GM12875 (cell line): ENCODE measurements around the gene ALOX15B.
"Not testable (repeated sequence)": the region's sequence is repeated elsewhere in the genome, so short reads cannot be mapped to it uniquely, and the experiment has no call there.

Experiments used
- H3K4me3 ChIP-seq: one replicate; pipeline ENCODE4 v1.5.1; 2011; ENCODE audit warnings: low read depth, low read length, control low read depth
- TF ChIP-seq, protein P1 (sequence below): IDR thresholded peaks from 2 replicates; pipeline ENCODE4 v1.5.1; 2011; ENCODE audit warnings: low read depth, mild to moderate bottlenecking, control low read depth, inconsistent platforms, low read length, moderate library complexity, borderline replicate concordance; ENCODE audit not compliant: insufficient read depth

ALOX15B gene

DNA sequence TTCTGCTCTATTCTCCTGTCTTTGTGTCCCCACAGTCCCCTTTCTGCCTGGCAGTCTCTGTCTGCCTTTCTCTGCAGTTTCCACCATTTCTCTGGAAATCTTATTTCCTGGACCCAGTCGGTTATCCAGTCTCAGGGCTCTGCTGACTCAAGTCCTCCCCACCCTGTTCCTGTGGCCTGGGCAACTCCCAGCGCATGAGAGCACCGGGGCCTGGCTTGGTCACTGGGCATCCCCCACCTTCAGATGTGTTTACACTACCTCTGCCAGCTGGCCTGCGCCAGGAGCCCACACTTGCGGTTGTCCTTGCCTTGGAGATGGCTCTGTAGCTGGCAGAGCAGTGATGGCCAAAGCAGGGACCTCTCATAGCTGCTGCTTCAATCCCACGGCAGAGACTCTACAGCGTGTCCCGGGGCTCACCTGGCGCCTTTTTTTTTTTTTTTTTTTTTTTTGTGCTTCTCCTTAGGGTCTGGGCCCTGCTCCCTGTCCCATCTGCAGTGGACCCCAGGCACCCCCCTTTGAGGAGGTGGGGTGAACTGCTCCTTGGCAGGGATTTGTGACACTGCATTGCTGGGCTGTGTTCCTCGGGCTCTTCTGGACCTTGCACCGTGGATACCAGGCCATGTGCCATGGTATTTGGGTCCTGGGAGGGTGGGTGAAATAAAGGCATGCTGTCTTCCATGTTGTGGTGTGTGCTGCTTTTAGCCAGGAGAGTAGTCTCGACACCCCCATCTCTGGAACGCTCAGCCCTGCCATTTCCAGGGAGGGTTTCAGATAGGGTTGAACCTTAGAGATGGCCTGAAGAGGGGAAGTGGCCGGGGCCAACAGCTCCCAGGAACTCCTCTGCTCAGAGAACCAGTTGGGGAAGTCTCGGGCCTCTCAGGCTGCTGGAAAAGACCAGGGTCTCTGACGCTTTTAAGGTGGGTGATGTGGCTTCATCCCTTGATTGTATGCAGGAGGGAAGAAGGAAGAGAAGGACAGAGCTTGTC, 18.9 kb upstream of the ALOX15B start:
- TF ChIP-seq, protein P1, sequence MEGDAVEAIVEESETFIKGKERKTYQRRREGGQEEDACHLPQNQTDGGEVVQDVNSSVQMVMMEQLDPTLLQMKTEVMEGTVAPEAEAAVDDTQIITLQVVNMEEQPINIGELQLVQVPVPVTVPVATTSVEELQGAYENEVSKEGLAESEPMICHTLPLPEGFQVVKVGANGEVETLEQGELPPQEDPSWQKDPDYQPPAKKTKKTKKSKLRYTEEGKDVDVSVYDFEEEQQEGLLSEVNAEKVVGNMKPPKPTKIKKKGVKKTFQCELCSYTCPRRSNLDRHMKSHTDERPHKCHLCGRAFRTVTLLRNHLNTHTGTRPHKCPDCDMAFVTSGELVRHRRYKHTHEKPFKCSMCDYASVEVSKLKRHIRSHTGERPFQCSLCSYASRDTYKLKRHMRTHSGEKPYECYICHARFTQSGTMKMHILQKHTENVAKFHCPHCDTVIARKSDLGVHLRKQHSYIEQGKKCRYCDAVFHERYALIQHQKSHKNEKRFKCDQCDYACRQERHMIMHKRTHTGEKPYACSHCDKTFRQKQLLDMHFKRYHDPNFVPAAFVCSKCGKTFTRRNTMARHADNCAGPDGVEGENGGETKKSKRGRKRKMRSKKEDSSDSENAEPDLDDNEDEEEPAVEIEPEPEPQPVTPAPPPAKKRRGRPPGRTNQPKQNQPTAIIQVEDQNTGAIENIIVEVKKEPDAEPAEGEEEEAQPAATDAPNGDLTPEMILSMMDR = no peak
- H3K4me3 ChIP-seq = no peak overlapping the region

DNA sequence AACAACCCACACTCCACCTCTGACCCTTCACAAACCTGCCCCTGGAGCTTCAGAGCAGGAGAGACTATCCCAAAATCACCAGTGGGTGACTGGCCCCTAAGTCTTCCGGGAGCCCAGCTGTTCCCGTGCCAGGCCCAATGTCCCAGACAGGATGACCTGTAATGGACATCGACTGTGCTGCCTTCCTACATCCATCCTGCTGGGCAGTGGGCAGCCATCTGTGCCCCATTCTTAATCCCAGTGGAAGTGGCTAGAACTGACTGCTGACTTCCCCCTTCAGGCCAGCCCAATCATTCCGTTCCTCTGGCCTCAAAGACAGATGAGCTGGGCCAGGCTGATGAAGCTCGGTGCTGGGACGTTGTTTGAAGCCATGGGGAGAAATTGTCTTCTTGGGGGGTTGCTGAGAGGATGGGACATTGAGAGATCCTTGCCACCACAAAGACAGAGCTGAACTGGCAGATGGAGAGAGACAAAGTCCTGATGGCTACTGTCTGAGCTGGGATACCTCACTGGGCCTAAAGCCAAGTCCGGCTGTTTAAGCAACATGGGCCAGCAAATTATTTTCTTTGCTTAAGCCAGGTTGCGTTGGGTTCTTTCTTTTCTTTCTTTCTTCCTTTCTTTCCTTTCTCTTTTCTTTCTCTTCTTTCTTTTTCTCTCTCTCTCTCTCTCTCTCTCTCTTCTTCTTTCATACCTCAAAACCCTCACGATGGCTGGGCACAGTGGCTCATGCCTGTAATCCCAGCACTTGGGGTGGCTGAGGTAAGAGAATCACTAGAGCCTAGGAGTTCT, 17.9 kb upstream of the ALOX15B start:
- TF ChIP-seq, protein P1 = no peak
- no peak overlapping the region for H3K4me3 ChIP-seq

DNA sequence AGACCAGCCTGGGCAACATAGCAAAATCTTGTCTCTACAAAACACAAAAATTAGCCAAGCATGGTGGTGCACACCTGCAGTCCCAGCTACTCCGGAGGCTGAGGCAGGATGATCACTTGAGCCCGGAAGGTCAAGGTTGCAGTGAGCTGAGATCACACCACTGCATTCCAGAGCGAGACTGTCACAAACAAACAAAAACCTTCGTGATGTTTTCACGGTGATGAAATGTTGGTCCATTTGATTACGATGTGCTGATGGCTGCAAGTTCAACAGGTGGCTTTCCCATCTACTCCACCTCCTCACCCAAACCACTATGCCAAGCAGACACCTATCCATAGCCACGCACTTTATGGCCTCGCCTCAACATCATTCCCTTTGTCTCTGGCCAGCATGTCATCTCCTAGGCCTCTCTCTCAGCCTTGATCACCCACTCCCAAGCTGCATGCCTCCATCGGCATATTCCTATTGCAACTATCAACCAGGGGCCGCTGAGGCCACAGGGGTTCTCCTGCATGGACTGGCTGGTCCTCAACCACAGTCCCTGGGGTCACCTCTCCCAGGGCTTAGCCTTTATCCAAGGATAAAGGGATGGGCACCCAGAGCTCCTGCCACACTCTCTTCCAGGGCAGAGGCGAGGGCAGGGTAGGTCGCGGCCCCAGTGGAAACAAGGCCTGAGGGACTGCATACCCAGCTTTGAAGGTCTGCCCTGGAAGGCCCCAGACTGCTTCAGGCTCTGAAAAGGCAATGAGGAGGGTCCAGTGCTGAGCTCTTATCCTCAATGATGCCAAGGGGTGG, 17.1 kb upstream of the ALOX15B start:
- TF ChIP-seq, protein P1 = no peak
- no peak overlapping the region for H3K4me3 ChIP-seq

DNA sequence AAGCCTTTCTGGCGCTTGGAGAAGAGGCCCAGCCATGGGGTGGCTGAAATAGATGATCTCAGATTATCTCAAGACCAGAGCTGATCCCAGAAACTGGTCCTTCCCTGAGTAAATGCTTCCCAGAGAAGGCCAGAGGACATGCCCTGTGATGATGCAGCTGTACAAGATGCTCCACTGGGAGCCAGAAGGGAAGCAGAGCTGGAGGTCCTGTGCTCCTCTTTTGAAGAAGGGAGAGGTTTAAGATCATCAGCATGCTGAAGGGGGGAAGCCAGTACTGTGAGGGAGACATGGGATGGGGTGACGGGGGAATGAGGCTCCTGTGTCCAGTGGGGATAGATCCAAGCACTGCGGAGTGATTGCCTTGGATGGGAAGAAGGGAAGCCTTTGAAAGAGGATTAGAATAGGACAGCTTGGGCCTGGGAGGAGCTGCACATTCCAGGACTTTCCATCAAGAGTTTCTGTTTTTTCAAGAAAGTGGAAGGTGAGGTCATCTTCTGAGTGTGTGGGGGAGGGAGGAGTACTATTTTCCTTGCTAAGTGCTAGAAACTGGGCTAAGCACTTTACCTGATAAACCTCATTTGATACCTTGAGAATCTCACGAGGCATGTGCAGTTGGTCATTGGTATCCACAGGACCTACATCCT, 16.4 kb upstream of the ALOX15B start:
- TF ChIP-seq, protein P1 = no peak

DNA sequence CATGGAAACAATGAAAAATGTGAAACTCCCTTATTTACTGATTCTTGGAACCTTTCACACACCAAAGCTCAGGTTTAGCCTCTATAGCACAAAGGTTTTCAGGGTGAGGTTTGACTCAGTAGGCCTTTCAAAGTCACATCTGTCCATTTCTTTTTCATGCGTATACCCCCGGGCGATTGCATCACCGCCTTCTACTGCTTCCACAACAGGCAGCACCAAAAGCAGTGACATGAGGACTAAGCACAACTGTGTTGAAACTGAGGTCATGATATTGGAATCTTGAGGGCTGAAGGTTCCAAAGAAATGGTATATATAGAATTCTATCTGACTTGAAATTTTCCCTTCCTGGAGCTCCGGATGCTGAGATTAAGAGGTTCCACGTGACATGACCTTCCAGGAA, 14.7 kb upstream of the ALOX15B start:
- not testable (repeated sequence) for H3K4me3 ChIP-seq

More for the DNA sequence above, 16.4 kb upstream of the ALOX15B start:
- no peak overlapping the region for H3K4me3 ChIP-seq

DNA sequence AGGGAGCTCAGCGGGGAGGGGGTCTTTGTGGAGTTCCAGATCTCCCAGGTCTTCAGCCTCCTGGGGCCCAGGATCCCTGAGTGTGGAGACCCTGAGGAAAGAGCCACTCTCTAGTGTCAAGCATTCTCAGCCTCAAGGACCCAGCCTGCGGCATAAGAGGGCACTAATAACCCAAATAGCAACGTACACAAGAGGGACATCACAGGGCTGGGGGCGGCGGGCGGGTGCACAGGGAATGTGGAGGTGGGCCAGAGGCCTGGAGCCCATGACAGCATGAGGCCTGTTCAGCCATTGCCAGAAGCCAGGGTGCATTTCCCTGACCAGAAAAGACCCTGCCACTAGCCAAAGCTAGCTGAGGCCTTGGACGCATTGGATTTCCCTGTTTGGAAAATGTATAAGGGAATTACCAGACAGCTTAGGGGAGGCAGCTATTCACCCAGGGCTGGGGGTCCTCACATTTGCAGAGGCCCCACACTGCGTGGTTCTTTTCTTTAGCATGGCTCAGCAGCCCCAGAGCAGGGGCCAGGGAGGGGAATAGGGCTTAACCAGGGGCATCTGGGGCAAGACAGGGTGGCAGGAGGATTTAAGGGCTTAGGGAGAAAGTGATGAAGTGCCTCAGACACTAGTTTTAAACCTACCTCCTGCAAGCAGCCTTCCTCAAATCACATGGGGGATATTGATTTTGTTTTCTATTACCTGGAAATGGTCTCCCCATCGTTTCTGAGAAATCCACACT, 13.5 kb upstream of the ALOX15B start:
- TF ChIP-seq, protein P1 = no peak
- no peak overlapping the region for H3K4me3 ChIP-seq
